DOHH2 (cell line): ENCODE results near the gene SHROOM3.

Experiments
- H3F3A ChIP-seq: fragments of 200-600 bp; sonication (generic), shearing (Covaris generic); 2 replicates; pipeline ENCODE4 v1.6.0; 2016; ENCODE audit warnings: antibody characterized with exemption, mild to moderate bottlenecking; ENCODE audit not compliant: control insufficient read depth, insufficient read depth
- H3K27ac ChIP-seq: fragments of 200-600 bp; sonication (generic); 2 replicates; pipeline ENCODE4 v1.5.1; 2014; ENCODE audit warnings: low read depth, mild to moderate bottlenecking, low read length, moderate library complexity
- H3K27me3 ChIP-seq: fragments of 200-600 bp; sonication (generic); 2 replicates; pipeline ENCODE4 v1.6.1; 2014; ENCODE audit warnings: mild to moderate bottlenecking, low read length, mixed read lengths; ENCODE audit not compliant: control insufficient read depth
- H3K36me3 ChIP-seq: fragments of 200-600 bp; sonication (generic); 2 replicates; pipeline ENCODE4 v1.6.1; 2014; ENCODE audit warnings: mild to moderate bottlenecking, low read length, moderate library complexity, mixed read lengths; ENCODE audit not compliant: control insufficient read depth
- H3K4me1 ChIP-seq: fragments of 200-600 bp; sonication (generic); 2 replicates; pipeline ENCODE4 v1.6.1; 2014; ENCODE audit warnings: mild to moderate bottlenecking, low read length, mixed read lengths; ENCODE audit not compliant: control insufficient read depth
- H3K4me2 ChIP-seq: fragments of 200-600 bp; sonication (generic); 2 replicates; pipeline ENCODE4 v1.6.0; 2014; ENCODE audit warnings: mild to moderate bottlenecking, low read length, moderate library complexity
- H3K4me3 ChIP-seq: fragments of 200-600 bp; sonication (generic); 2 replicates; pipeline ENCODE4 v1.5.1; 2014; ENCODE audit warnings: mild to moderate bottlenecking, low read length, mixed read lengths
- H3K79me2 ChIP-seq: fragments of 200-600 bp; sonication (generic); 2 replicates; pipeline ENCODE4 v1.6.1; 2014; ENCODE audit warnings: mild to moderate bottlenecking, low read length, mixed read lengths; ENCODE audit not compliant: control insufficient read depth
- H3K9me2 ChIP-seq: fragments of 200-600 bp; sonication (generic); replicated peaks from 2 replicates; pipeline ENCODE4 v1.6.1; 2014; ENCODE audit warnings: mild to moderate bottlenecking, low read length, mixed read lengths; ENCODE audit not compliant: control insufficient read depth
- H3K9me3 ChIP-seq: fragments of 200-600 bp; sonication (generic); 2 replicates; pipeline ENCODE4 v1.6.1; 2014; ENCODE audit warnings: antibody characterized with exemption, low read length, mixed read lengths; ENCODE audit not compliant: control insufficient read depth, insufficient read depth
- H4K20me1 ChIP-seq: fragments of 200-600 bp; sonication (generic); 2 replicates; pipeline ENCODE4 v1.6.0; 2014; ENCODE audit warnings: low read depth, mild to moderate bottlenecking, antibody characterized with exemption, low read length, moderate library complexity; ENCODE audit not compliant: control insufficient read depth, insufficient read depth
- CTCF ChIP-seq: fragments of 200-600 bp; sonication (generic); IDR thresholded peaks from one replicate; pipeline ENCODE4 v1.5.1; 2014; ENCODE audit warnings: antibody characterized with exemption, mild to moderate bottlenecking, low read depth, low read length; ENCODE audit not compliant: poor library complexity, severe bottlenecking
- EZH2phosphoT487 ChIP-seq: fragments of 200-600 bp; sonication (generic); IDR thresholded peaks from 2 replicates; pipeline ENCODE4 v1.6.1; 2017; ENCODE audit warnings: borderline replicate concordance, mild to moderate bottlenecking, antibody characterized with exemption, low read length, moderate library complexity, mixed read lengths

Gene SHROOM3

GRCh38 chr4:76492055-76492454, 57.0 kb downstream of the SHROOM3 start:
- Histone ChIP-seq H4K20me1 (no peaks in the 10 kb centered on the region), H3K36me3 (no peaks in the 10 kb centered on the region), H3K4me3 (no peak overlapping the region), H3K27ac (no peak overlapping the region), H3K4me1 (no peaks in the 10 kb centered on the region), H3K4me2 (no peak overlapping the region), H3K27me3 (peaks cover 4% of the 10 kb centered on the region; the same call in 1 of the 2 replicates), H3K9me3 (no peaks in the 10 kb centered on the region), H3K79me2 (no peaks in the 10 kb centered on the region), H3F3A (no peaks in the 10 kb centered on the region), H3K9me2 (no peaks in the 10 kb centered on the region)
- TF ChIP-seq EZH2phosphoT487 = no peak
- TF ChIP-seq CTCF = no peak

GRCh38 chr4:76494243-76494642, 59.2 kb downstream of the SHROOM3 start:
- TF ChIP-seq CTCF = no peak
- TF ChIP-seq EZH2phosphoT487 = no peak
- Histone ChIP-seq H3K9me3 (no peaks in the 10 kb centered on the region), H3K9me2 (no peaks in the 10 kb centered on the region)

GRCh38 chr4:76494871-76495590, 60.0 kb downstream of the SHROOM3 start:
- Histone ChIP-seq H4K20me1 (no peaks in the 10 kb centered on the region), H3K27ac (no peak overlapping the region), H3K4me1 (no peaks in the 10 kb centered on the region), H3K4me2 (no peak overlapping the region), H3K9me2 (no peaks in the 10 kb centered on the region), H3K9me3 (no peaks in the 10 kb centered on the region), H3K79me2 (no peaks in the 10 kb centered on the region), H3K4me3 (no peak overlapping the region), H3K36me3 (no peaks in the 10 kb centered on the region), H3K27me3 (peaks cover 7% of the 10 kb centered on the region; the same call in 1 of the 2 replicates), H3F3A (no peaks in the 10 kb centered on the region)
- TF ChIP-seq EZH2phosphoT487 = no peak
- TF ChIP-seq CTCF = no peak

More at GRCh38 chr4:76494243-76494642, 59.2 kb downstream of the SHROOM3 start:
- no peaks in the 10 kb centered on the region for H3K36me3 ChIP-seq
- peaks cover 7% of the 10 kb centered on the region; the same call in 1 of the 2 replicates for H3K27me3 ChIP-seq
- H3K79me2 ChIP-seq = no peaks in the 10 kb centered on the region
- H4K20me1 ChIP-seq = no peaks in the 10 kb centered on the region
- H3F3A ChIP-seq = no peaks in the 10 kb centered on the region
- H3K4me2 ChIP-seq = no peak overlapping the region
- H3K4me1 ChIP-seq = no peaks in the 10 kb centered on the region
- H3K27ac ChIP-seq = no peak overlapping the region
- no peak overlapping the region for H3K4me3 ChIP-seq
